Spleen (tissue), 7 donors: Measurements from ENCODE around the gene TARBP1.

Source experiments
- CTCF ChIP-seq, 11 experiments: fragments of 200-600 bp in 7 of 11; fragments of 450-650 bp in 4 of 11; sonication (generic) in 4 of 11; IDR thresholded peaks in 8 of 11; conservative IDR thresholded peaks in 3 of 11; 1 replicate in 7 of 11; 2 replicates in 4 of 11; pipeline versions ENCODE4 v1.4.0 to v1.8.0; 2016 to 2021; ENCODE audit warnings: antibody characterized with exemption in 11 of 11, inconsistent platforms in 4 of 11, mild to moderate bottlenecking in 1 of 11
- POLR2AphosphoS5 ChIP-seq, 3 donors: sonication (generic); formaldehyde crosslinking; IDR thresholded peaks; one replicate each; pipeline ENCODE4 v1.5.1; 2017; ENCODE audit warnings: antibody characterized with exemption in 3 of 3
- donor health status: DM: no; HTN: no; CAD: no; lungs with moderate emphysema.
- donor health status: DM: no; HTN: no; CAD: no.
- donor health status: DM: no; HTN: no; CAD: no.

GRCh38 chr1:234479310-234479559 is 256 bp upstream of the TARBP1 start:
- TF ChIP-seq CTCF (IDR thresholded peaks at IDR 0.05 in 8 of 11, conservative IDR thresholded peaks at IDR 0.05 in 3 of 11): no peak
- no peak for TF ChIP-seq POLR2AphosphoS5 (IDR thresholded peaks at IDR 0.05)
